HepG2 (cell line): ENCODE measurements around the gene TTC31. TPM values are rescaled to one million over a fixed set of nuclear protein-coding genes. Genes with fewer than 3 reads are reported as not detected.

ENCODE experiments used
- BCL6 ChIP-seq: IDR thresholded peaks from 2 replicates; pipeline ENCODE4 v1.6.1; 2016; ENCODE audit warnings: missing genetic modification reagents, missing compliant biosample characterization
- BRCA1 ChIP-seq: sonication (generic); formaldehyde crosslinking; IDR thresholded peaks from 2 replicates; pipeline ENCODE4 v1.4.0; 2020; ENCODE audit warnings: missing genetic modification reagents
- CEBPG ChIP-seq: IDR thresholded peaks from 2 replicates; pipeline ENCODE4 v1.6.1; 2016
- DRAP1 ChIP-seq: IDR thresholded peaks from 2 replicates; pipeline ENCODE4 v1.6.1; 2016; ENCODE audit warnings: missing genetic modification reagents, missing compliant biosample characterization
- ELF1 ChIP-seq: sonication (generic); formaldehyde crosslinking; IDR thresholded peaks from 2 replicates; pipeline ENCODE4 v1.4.0; 2020; ENCODE audit warnings: missing genetic modification reagents
- ETS1 ChIP-seq: sonication (generic); formaldehyde crosslinking; IDR thresholded peaks from 2 replicates; pipeline ENCODE4 v1.4.0; 2020; ENCODE audit warnings: missing genetic modification reagents
- FLYWCH1 ChIP-seq: sonication (generic); formaldehyde crosslinking; IDR thresholded peaks from 2 replicates; pipeline ENCODE4 v1.8.1; 2023; ENCODE audit warnings: mild to moderate bottlenecking, missing genetic modification reagents
- GABPB1 ChIP-seq: IDR thresholded peaks from 2 replicates; pipeline ENCODE4 v1.6.1; 2016; ENCODE audit warnings: mild to moderate bottlenecking, missing genetic modification reagents, moderate library complexity, missing compliant biosample characterization
- HES4 ChIP-seq: sonication (generic); formaldehyde crosslinking; IDR thresholded peaks from 2 replicates; pipeline ENCODE4 v1.9.0; 2021; ENCODE audit warnings: mild to moderate bottlenecking, missing genetic modification reagents, borderline replicate concordance
- KLF13 ChIP-seq: sonication (generic); formaldehyde crosslinking; IDR thresholded peaks from 2 replicates; pipeline ENCODE4 v1.4.0; 2020; ENCODE audit warnings: mild to moderate bottlenecking, missing genetic modification reagents
- NFKBIZ ChIP-seq: IDR thresholded peaks from 2 replicates; pipeline ENCODE4 v1.6.1; 2018; ENCODE audit warnings: missing genetic modification reagents, missing compliant biosample characterization
- NFRKB ChIP-seq: fragments of 450-650 bp; IDR thresholded peaks from 2 replicates; pipeline ENCODE4 v1.6.1; 2017
- NR3C1 ChIP-seq: sonication (generic); formaldehyde crosslinking; IDR thresholded peaks from 2 replicates; pipeline ENCODE4 v1.4.0; 2020; ENCODE audit warnings: missing genetic modification reagents
- NRL ChIP-seq: sonication (generic); formaldehyde crosslinking; IDR thresholded peaks from 2 replicates; pipeline ENCODE4 v1.5.0; 2020; ENCODE audit warnings: missing genetic modification reagents, mild to moderate bottlenecking, moderate library complexity, borderline replicate concordance
- RAD51 ChIP-seq: fragments of 450-650 bp; IDR thresholded peaks from 2 replicates; pipeline ENCODE4 v1.6.1; 2016; ENCODE audit warnings: borderline replicate concordance
- RFX3 ChIP-seq: IDR thresholded peaks from 2 replicates; pipeline ENCODE4 v1.6.1; 2016; ENCODE audit warnings: missing biosample characterization, missing genetic modification reagents
- SATB2 ChIP-seq: sonication (generic); formaldehyde crosslinking; IDR thresholded peaks from 2 replicates; pipeline ENCODE4 v1.5.0; 2020; ENCODE audit warnings: missing genetic modification reagents
- SIN3A ChIP-seq: IDR thresholded peaks from 2 replicates; pipeline ENCODE4 v1.6.1; 2011; ENCODE audit warnings: low read depth, mild to moderate bottlenecking, control low read depth, low read length, borderline replicate concordance
- TEAD3 ChIP-seq: optimal IDR thresholded peaks from 2 replicates; pipeline ENCODE3; 2016; ENCODE audit warnings: borderline replicate concordance
- ZBTB37 ChIP-seq: sonication (generic); formaldehyde crosslinking; IDR thresholded peaks from 2 replicates; pipeline ENCODE4 v1.4.0; 2020; ENCODE audit warnings: mild to moderate bottlenecking, missing genetic modification reagents
- ZBTB7A ChIP-seq: sonication (generic); formaldehyde crosslinking; IDR thresholded peaks from 2 replicates; pipeline ENCODE4 v1.8.0; 2022; ENCODE audit warnings: mild to moderate bottlenecking, missing genetic modification reagents
- ZNF10 ChIP-seq: sonication (generic); formaldehyde crosslinking; IDR thresholded peaks from 2 replicates; pipeline ENCODE4 v1.4.0; 2020; ENCODE audit warnings: mild to moderate bottlenecking, low read depth, missing genetic modification reagents, borderline replicate concordance
- ZNF552 ChIP-seq: sonication (generic); formaldehyde crosslinking; IDR thresholded peaks from 2 replicates; pipeline ENCODE4 v1.9.0; 2022; ENCODE audit warnings: missing genetic modification reagents, mild to moderate bottlenecking, borderline replicate concordance
- ZNF770 ChIP-seq: sonication (generic); formaldehyde crosslinking; IDR thresholded peaks from 2 replicates; pipeline ENCODE4 v1.5.0; 2020; ENCODE audit warnings: mild to moderate bottlenecking, missing genetic modification reagents
- ZSCAN5A ChIP-seq: sonication (generic); formaldehyde crosslinking; IDR thresholded peaks from 2 replicates; pipeline ENCODE4 v1.8.0; 2022; ENCODE audit warnings: mild to moderate bottlenecking, missing genetic modification reagents, borderline replicate concordance
- polyA plus RNA-seq, 8 experiments: library from polyadenylated mRNA; depleted of rRNA in 3 of 8; stranded (reverse) in 7 of 8; unstranded in 1 of 8; fragments of >200 nt; fragmentation: Illumina TruSeq in 4 of 8; extraction: Trizol in 4 of 8; gene quantifications; 2 replicates each; pipeline versions ENCODE4 v1.2.1 to v1.2.3, GENCODE V29; 2011 to 2016; ENCODE audit warnings: low read depth in 4 of 8, missing spikeins in 1 of 8, mixed read lengths in 1 of 8; ENCODE audit not compliant: insufficient read depth in 1 of 8
- total RNA-seq, 5 experiments: library from RNA; depleted of rRNA; stranded (reverse); fragments of >200 nt; fragmentation: Illumina TruSeq; extraction: Trizol; gene quantifications; 2 replicates each; pipeline ENCODE4 v1.2.3, GENCODE V29; 2016; ENCODE audit warnings: low read depth in 1 of 5

The TTC31 gene
- total and polyA plus RNA-seq, 2 of the 13 experiments (the other 11 are each of a cell fraction or from before 2014, with no cell fraction given), result 28.3 to 39.5 TPM

GRCh38 chr2:74441690-74442482, 41.0 kb upstream of the TTC31 start, which contains the start of gene RTKN (continued):
- TF ChIP-seq FLYWCH1 (CRISPR knock-in tag) (no peak), RAD51 (no peak), ZBTB37 (CRISPR knock-in tag) (no peak), DRAP1 (CRISPR knock-in tag) (peak; percentile 99), GABPB1 (CRISPR knock-in tag) (peak; percentile 78; the same call in 1 of the 2 replicates), BCL6 (CRISPR knock-in tag) (peak; percentile 60; the same call in 1 of the 2 replicates), ETS1 (CRISPR knock-in tag) (peak; percentile 66; the same call in 1 of the 2 replicates), ZNF770 (peak; percentile 47; the same call in 1 of the 2 replicates), KLF13 (no peak), NRL (CRISPR knock-in tag) (no peak; the same call in none of the 2 replicates), ZNF10 (no peak), ZNF552 (CRISPR knock-in tag) (peak; percentile 84; the same call in 1 of the 2 replicates), TEAD3 (CRISPR knock-in tag) (peak; percentile 40), RFX3 (peak; percentile 33; the same call in 1 of the 2 replicates), ZSCAN5A (CRISPR knock-in tag) (peak; percentile 85; the same call in 1 of the 2 replicates), SIN3A (peak; percentile 93), BRCA1 (CRISPR knock-in tag) (0 out of 2 replicates have a peak, but pooled peaks have one; percentile 72), SATB2 (CRISPR knock-in tag) (0 out of 2 replicates have a peak, but pooled peaks have one; percentile 81), ZBTB7A (CRISPR knock-in tag) (peak; percentile 74), ELF1 (peak; percentile 42), CEBPG (CRISPR knock-in tag) (peak; percentile 58), NFRKB (no peak), NR3C1 (no peak), NFKBIZ (CRISPR knock-in tag) (peak; percentile 36; the same call in 1 of the 2 replicates), HES4 (CRISPR knock-in tag) (peak; percentile 77; the same call in 1 of the 2 replicates)
